K562 (cell line): ENCODE measurements around the gene LSM14B. TPM values are rescaled to one million over a fixed set of nuclear protein-coding genes. Genes with fewer than 3 reads are reported as not detected.

Experiments
- BRD9 ChIP-seq: fragments of 450-650 bp; IDR thresholded peaks from 2 replicates; pipeline ENCODE4 v1.6.1; 2018; ENCODE audit warnings: low read depth; ENCODE audit not compliant: partially characterized antibody
- GABPA ChIP-seq: fragments of 200-800 bp; sonication (Bioruptor generic); conservative IDR thresholded peaks from 2 replicates; pipeline ENCODE4 v1.6.1; 2016; ENCODE audit warnings: low read depth, missing genetic modification characterization, missing compliant biosample characterization
- GABPB2 ChIP-seq: fragments of 250-450 bp; sonication (Bioruptor Pico); conservative IDR thresholded peaks from 2 replicates; pipeline ENCODE4 v1.5.1; 2021; ENCODE audit warnings: mild to moderate bottlenecking
- HDAC1 ChIP-seq, 2 experiments: fragments of 450-650 bp; IDR thresholded peaks; 2 replicates each; pipeline ENCODE4 v1.6.1; 2016 to 2017; ENCODE audit warnings: inconsistent platforms in 1 of 2, mild to moderate bottlenecking in 1 of 2, moderate library complexity in 1 of 2
- HES1 ChIP-seq: fragments of 450-650 bp; IDR thresholded peaks from 2 replicates; pipeline ENCODE4 v1.6.1; 2016; ENCODE audit warnings: low read depth, mild to moderate bottlenecking, moderate library complexity
- KLF10 ChIP-seq: fragments of 250-450 bp; sonication (Bioruptor Pico); IDR thresholded peaks from 2 replicates; pipeline ENCODE4 v1.6.1; 2021; ENCODE audit warnings: matching md5 sums
- NR3C1 ChIP-seq: sonication (generic); formaldehyde crosslinking; IDR thresholded peaks from 2 replicates; pipeline ENCODE4 v1.8.1; 2022; ENCODE audit warnings: missing genetic modification reagents
- NUFIP1 ChIP-seq: fragments of 450-650 bp; IDR thresholded peaks from 2 replicates; pipeline ENCODE4 v1.6.1; 2018; ENCODE audit not compliant: partially characterized antibody
- POLR2A ChIP-seq: fragments of 450-650 bp; conservative IDR thresholded peaks from 2 replicates; pipeline ENCODE4 v1.6.1; 2016
- RFX7 ChIP-seq: fragments of 250-450 bp; sonication (Bioruptor Pico); IDR thresholded peaks from 2 replicates; pipeline ENCODE4 v1.5.1; 2021; ENCODE audit warnings: mild to moderate bottlenecking
- SMAD4 ChIP-seq: fragments of 250-450 bp; sonication (Bioruptor Pico); conservative IDR thresholded peaks from 2 replicates; pipeline ENCODE4 v1.8.0; 2021; ENCODE audit warnings: inconsistent platforms, mild to moderate bottlenecking, moderate library complexity
- SMARCE1 ChIP-seq: fragments of 450-650 bp; IDR thresholded peaks from 2 replicates; pipeline ENCODE4 v1.7.1; 2016; ENCODE audit warnings: mild to moderate bottlenecking
- TEAD4 ChIP-seq, 2 experiments: sonication (generic) in 1 of 2; formaldehyde crosslinking in 1 of 2; IDR thresholded peaks; 2 replicates each; pipeline versions ENCODE4 v1.6.1 to v1.8.0; 2012 to 2022; ENCODE audit warnings: borderline replicate concordance in 1 of 2, inconsistent platforms in 1 of 2, low read length in 1 of 2, mild to moderate bottlenecking in 1 of 2, missing genetic modification reagents in 1 of 2
- TOE1 ChIP-seq, 2 experiments: fragments of 450-650 bp in 1 of 2; sonication (generic) in 1 of 2; formaldehyde crosslinking in 1 of 2; IDR thresholded peaks; 2 replicates each; pipeline versions ENCODE4 v1.7.1 to v1.8.0; 2016 to 2022; ENCODE audit warnings: borderline replicate concordance in 2 of 2, mild to moderate bottlenecking in 2 of 2, antibody characterized with exemption in 1 of 2, inconsistent platforms in 1 of 2, low read depth in 1 of 2, missing genetic modification reagents in 1 of 2, moderate library complexity in 1 of 2
- TRIM24 ChIP-seq, 2 experiments: fragments of 450-650 bp; IDR thresholded peaks; 2 replicates each; pipeline ENCODE4 v1.6.1; 2016
- ZBTB17 ChIP-seq: fragments of 450-650 bp; formaldehyde crosslinking; IDR thresholded peaks from 2 replicates; pipeline ENCODE4 v1.4.0; 2020; ENCODE audit warnings: mild to moderate bottlenecking
- ZBTB2 ChIP-seq: fragments of 450-650 bp; IDR thresholded peaks from 2 replicates; pipeline ENCODE4 v1.6.1; 2016; ENCODE audit warnings: antibody characterized with exemption
- ZNF121 ChIP-seq: sonication (generic); formaldehyde crosslinking; conservative IDR thresholded peaks from 2 replicates; pipeline ENCODE4 v1.8.0; 2022; ENCODE audit warnings: missing genetic modification reagents
- ZNF431 ChIP-seq: sonication (generic); formaldehyde crosslinking; IDR thresholded peaks from 2 replicates; pipeline ENCODE4 v1.8.0; 2022; ENCODE audit warnings: mild to moderate bottlenecking, missing genetic modification reagents
- ZNF507 ChIP-seq: conservative IDR thresholded peaks from 2 replicates; pipeline ENCODE4 v1.6.1; 2017; ENCODE audit warnings: missing genetic modification characterization, missing compliant biosample characterization
- ZNF766 ChIP-seq: fragments of 200-800 bp; sonication (Bioruptor generic); conservative IDR thresholded peaks from 2 replicates; pipeline ENCODE4 v1.6.1; 2016; ENCODE audit warnings: missing genetic modification characterization, missing compliant biosample characterization
- polyA plus RNA-seq, 8 experiments: library from polyadenylated mRNA; depleted of rRNA in 4 of 8; stranded (reverse) in 5 of 8; unstranded in 3 of 8; fragments of >200 nt; fragmentation: Nextera tagmentation in 2 of 8; fragmentation: Illumina TruSeq in 1 of 8; extraction: Ambion mirVana in 2 of 8; extraction: Trizol in 1 of 8; gene quantifications; 2 replicates each; pipeline versions ENCODE4 v1.2.1 to v1.2.3, GENCODE V29; 2011 to 2014; ENCODE audit warnings: inconsistent platforms in 1 of 8, missing spikeins in 1 of 8
- total RNA-seq, 7 experiments: library from RNA; depleted of rRNA in 6 of 7; stranded (reverse); fragments of >200 nt in 6 of 7; fragmentation: Illumina TruSeq in 2 of 7; extraction: Trizol in 2 of 7; gene quantifications; 2 replicates each; pipeline versions ENCODE4 v1.2.1 to v1.2.3, GENCODE V29; 2011 to 2021; ENCODE audit warnings: low replicate concordance in 1 of 7
- TF ChIP-seq, protein P1 (sequence below): fragments of 450-650 bp; formaldehyde crosslinking; IDR thresholded peaks from 2 replicates; pipeline ENCODE4 v1.4.0; 2020; ENCODE audit warnings: mild to moderate bottlenecking
- TF ChIP-seq, protein P2 (sequence below): fragments of 450-650 bp; formaldehyde crosslinking; IDR thresholded peaks from 2 replicates; pipeline ENCODE4 v1.4.0; 2022; ENCODE audit warnings: missing genetic modification characterization
- TF ChIP-seq, protein P3 (sequence below): fragments of 250-450 bp; sonication (Bioruptor Pico); IDR thresholded peaks from 2 replicates; pipeline ENCODE4 v1.8.0; 2022; ENCODE audit warnings: moderate library complexity, mild to moderate bottlenecking, inconsistent platforms

The LSM14B gene
- total and polyA plus RNA-seq, 9 of the 15 experiments (the other 6 are each of a cell fraction or from before 2014, with no cell fraction given) = 0.66 to 36.0 (median 20.2) TPM

DNA sequence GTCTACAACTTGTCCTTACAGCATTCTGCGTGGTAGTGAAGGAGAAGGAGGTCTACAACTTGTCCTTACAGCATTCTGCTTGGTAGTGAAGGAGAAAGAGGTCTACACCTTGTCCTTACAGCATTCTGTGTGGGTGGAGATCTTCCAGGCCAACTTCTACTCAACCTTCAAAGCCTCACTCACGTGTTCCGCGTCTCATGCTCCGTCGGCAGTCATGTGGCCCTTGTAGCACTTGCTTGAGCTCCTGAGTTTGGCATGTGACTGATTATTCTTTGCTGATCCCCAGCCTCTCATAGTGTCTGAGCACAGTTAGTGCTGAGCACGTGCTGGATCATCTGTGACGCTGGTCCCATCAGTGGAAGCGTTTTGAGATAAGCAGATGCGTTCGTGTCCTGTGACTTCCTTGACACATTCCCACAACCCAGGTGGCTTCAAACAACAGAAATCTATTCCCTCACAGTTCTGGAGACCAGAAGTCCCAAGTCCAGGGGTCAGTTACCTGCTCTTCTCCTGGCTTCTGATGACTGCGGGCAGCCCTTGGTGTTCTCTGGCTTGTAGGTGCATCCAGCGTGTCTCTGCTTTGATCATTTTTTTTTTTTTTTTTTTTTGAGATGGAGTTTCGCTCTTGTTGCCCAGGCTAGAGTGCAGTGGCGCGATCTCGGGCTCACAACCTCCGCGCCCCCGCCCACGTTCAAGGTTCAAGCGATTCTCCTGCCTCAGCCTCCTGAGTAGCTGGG lies 23.9 kb downstream of the LSM14B start (continued):
- 0 out of 2 replicates have a peak, but pooled peaks have one; percentile 38 for TF ChIP-seq ZBTB2
- peak in 1 of 2 experiments; percentile 91; a peak in 2 of 4 replicates for TF ChIP-seq HDAC1 (IDR thresholded peaks at IDR 0.05)
- TF ChIP-seq POLR2A = no peak
- TF ChIP-seq RFX7 (CRISPR knock-in tag) = no peak
- no peak for TF ChIP-seq NR3C1
- peak; percentile 64 for TF ChIP-seq HES1
- TF ChIP-seq, protein P1, sequence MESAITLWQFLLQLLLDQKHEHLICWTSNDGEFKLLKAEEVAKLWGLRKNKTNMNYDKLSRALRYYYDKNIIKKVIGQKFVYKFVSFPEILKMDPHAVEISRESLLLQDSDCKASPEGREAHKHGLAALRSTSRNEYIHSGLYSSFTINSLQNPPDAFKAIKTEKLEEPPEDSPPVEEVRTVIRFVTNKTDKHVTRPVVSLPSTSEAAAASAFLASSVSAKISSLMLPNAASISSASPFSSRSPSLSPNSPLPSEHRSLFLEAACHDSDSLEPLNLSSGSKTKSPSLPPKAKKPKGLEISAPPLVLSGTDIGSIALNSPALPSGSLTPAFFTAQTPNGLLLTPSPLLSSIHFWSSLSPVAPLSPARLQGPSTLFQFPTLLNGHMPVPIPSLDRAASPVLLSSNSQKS (CRISPR knock-in tag) = no peak
- peak; percentile 69 for TF ChIP-seq ZNF766 (CRISPR knock-in tag)
- TF ChIP-seq TEAD4 (IDR thresholded peaks at IDR 0.05; ENCODE audit: low read length) = peak; percentile 60; the same call in 1 of the 2 replicates
- TF ChIP-seq TEAD4 (CRISPR knock-in tag; IDR thresholded peaks at IDR 0.05; ENCODE audit: borderline replicate concordance) = no peak
- peak; percentile 70; the same call in 1 of the 2 replicates for TF ChIP-seq ZNF431 (CRISPR knock-in tag)
- TF ChIP-seq NUFIP1 = peak; percentile 59
- TF ChIP-seq, protein P2, sequence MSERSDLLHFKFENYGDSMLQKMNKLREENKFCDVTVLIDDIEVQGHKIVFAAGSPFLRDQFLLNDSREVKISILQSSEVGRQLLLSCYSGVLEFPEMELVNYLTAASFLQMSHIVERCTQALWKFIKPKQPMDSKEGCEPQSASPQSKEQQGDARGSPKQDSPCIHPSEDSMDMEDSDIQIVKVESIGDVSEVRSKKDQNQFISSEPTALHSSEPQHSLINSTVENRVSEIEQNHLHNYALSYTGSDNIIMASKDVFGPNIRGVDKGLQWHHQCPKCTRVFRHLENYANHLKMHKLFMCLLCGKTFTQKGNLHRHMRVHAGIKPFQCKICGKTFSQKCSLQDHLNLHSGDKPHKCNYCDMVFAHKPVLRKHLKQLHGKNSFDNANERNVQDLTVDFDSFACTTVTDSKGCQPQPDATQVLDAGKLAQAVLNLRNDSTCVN (CRISPR knock-in tag) = no peak
- TF ChIP-seq GABPB2 (CRISPR knock-in tag) = no peak
- peak; percentile 87 for TF ChIP-seq TOE1 (IDR thresholded peaks at IDR 0.05; ENCODE audit: borderline replicate concordance)
- peak; percentile 74; the same call in 1 of the 2 replicates for TF ChIP-seq TOE1 (CRISPR knock-in tag; IDR thresholded peaks at IDR 0.05; ENCODE audit: borderline replicate concordance, low read depth)
- TF ChIP-seq GABPA (tag) = no peak
- 0 out of 2 replicates have a peak, but pooled peaks have one; percentile 46 for TF ChIP-seq ZBTB17
- no peak for TF ChIP-seq BRD9
- TF ChIP-seq TRIM24 (IDR thresholded peaks at IDR 0.05) = 0 out of 4 replicates have a peak, but pooled peaks of 1 of the 2 experiments have one; percentile 45
- TF ChIP-seq SMARCE1 = peak; percentile 31; the same call in 1 of the 2 replicates
- no peak for TF ChIP-seq ZNF507
- no peak for TF ChIP-seq KLF10 (CRISPR knock-in tag)
- no peak for TF ChIP-seq ZNF121
- TF ChIP-seq SMAD4 (CRISPR knock-in tag) = peak; percentile 82
- TF ChIP-seq, protein P3, sequence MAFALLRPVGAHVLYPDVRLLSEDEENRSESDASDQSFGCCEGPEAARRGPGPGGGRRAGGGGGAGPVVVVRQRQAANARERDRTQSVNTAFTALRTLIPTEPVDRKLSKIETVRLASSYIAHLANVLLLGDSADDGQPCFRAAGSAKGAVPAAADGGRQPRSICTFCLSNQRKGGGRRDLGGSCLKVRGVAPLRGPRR (CRISPR knock-in tag) = 0 out of 2 replicates have a peak, but pooled peaks have one; percentile 17
